Astrocyte (in vitro differentiated cells and primary cell): Measurements from ENCODE around the gene SPINT4. TPM values are rescaled to one million over a fixed set of nuclear protein-coding genes. Genes with fewer than 3 reads are reported as not detected.
"Not testable (repeated sequence)": the region's sequence is repeated elsewhere in the genome, so short reads cannot be mapped to it uniquely, and the experiment has no call there.

Source experiments
- DNase-seq: peaks from one replicate; pipeline ENCODE4 v3.0.0-alpha.2; 2010; ENCODE audit warnings: low read depth
- FAIRE-seq: peaks from 2 replicates; lab custom pipeline; 2011; peaks lifted over from hg19 to GRCh38; lab: Jason Lieb, UNC
- H2AFZ ChIP-seq: 2 replicates; pipeline ENCODE4 v1.6.0; 2012; ENCODE audit warnings: low read depth, low read length, inconsistent platforms
- H3K27ac ChIP-seq: 2 replicates; pipeline ENCODE4 v1.5.1; 2011; ENCODE audit warnings: low read depth, low read length, inconsistent platforms
- H3K27me3 ChIP-seq: 2 replicates; pipeline ENCODE4 v1.6.0; 2011; ENCODE audit warnings: low read length, inconsistent platforms; ENCODE audit not compliant: insufficient read depth
- H3K36me3 ChIP-seq: 2 replicates; pipeline ENCODE4 v1.5.1; 2011; ENCODE audit warnings: low read length, inconsistent platforms; ENCODE audit not compliant: insufficient read depth
- H3K4me1 ChIP-seq: 2 replicates; pipeline ENCODE4 v1.5.1; 2011; ENCODE audit warnings: low read length, inconsistent platforms; ENCODE audit not compliant: insufficient read depth
- H3K4me2 ChIP-seq: 2 replicates; pipeline ENCODE4 v1.6.0; 2012; ENCODE audit warnings: low read length, inconsistent platforms
- H3K4me3 ChIP-seq: 2 replicates; pipeline ENCODE4 v1.5.1; 2011; ENCODE audit warnings: low read depth, mild to moderate bottlenecking, low read length, inconsistent platforms; ENCODE audit not compliant: insufficient read depth
- H3K79me2 ChIP-seq: 2 replicates; pipeline ENCODE4 v1.6.0; 2012; ENCODE audit warnings: mild to moderate bottlenecking, low read length, inconsistent platforms; ENCODE audit not compliant: insufficient read depth
- H3K9ac ChIP-seq: 2 replicates; pipeline ENCODE4 v1.6.0; 2012; ENCODE audit warnings: mild to moderate bottlenecking, low read length, inconsistent platforms
- H3K9me3 ChIP-seq: 2 replicates; pipeline ENCODE4 v1.5.1; 2012; ENCODE audit warnings: low read depth, mild to moderate bottlenecking, low read length, inconsistent platforms; ENCODE audit not compliant: insufficient read depth
- H4K20me1 ChIP-seq: 2 replicates; pipeline ENCODE4 v1.6.0; 2012; ENCODE audit warnings: low read length, inconsistent platforms; ENCODE audit not compliant: insufficient read depth
- H3K27ac Mint-ChIP-seq: one replicate; pipeline ENCODE4 v1.8.0; 2021; ENCODE audit warnings: mild to moderate bottlenecking, mixed read lengths; ENCODE audit not compliant: unreplicated experiment
- H3K27me3 Mint-ChIP-seq: one replicate; pipeline ENCODE4 v1.8.0; 2021; ENCODE audit warnings: low read depth, mixed read lengths; ENCODE audit not compliant: unreplicated experiment
- H3K36me3 Mint-ChIP-seq: one replicate; pipeline ENCODE4 v1.8.0; 2021; ENCODE audit warnings: low read depth, mixed read lengths; ENCODE audit not compliant: unreplicated experiment
- H3K4me1 Mint-ChIP-seq: one replicate; pipeline ENCODE4 v1.8.0; 2021; ENCODE audit warnings: low read depth, mixed read lengths; ENCODE audit not compliant: unreplicated experiment
- H3K4me3 Mint-ChIP-seq: one replicate; pipeline ENCODE4 v1.8.0; 2021; ENCODE audit warnings: mild to moderate bottlenecking, moderate library complexity, mixed read lengths; ENCODE audit not compliant: unreplicated experiment
- H3K9me3 Mint-ChIP-seq: one replicate; pipeline ENCODE4 v1.8.0; 2021; ENCODE audit warnings: mild to moderate bottlenecking, mixed read lengths; ENCODE audit not compliant: unreplicated experiment
- CTCF ChIP-seq: IDR thresholded peaks from 2 replicates; pipeline ENCODE4 v1.5.1; 2011; ENCODE audit warnings: low read depth, mild to moderate bottlenecking, inconsistent platforms, low read length, moderate library complexity; ENCODE audit not compliant: insufficient read depth
- EZH2 ChIP-seq: IDR thresholded peaks from 2 replicates; pipeline ENCODE4 v1.6.1; 2012; ENCODE audit warnings: mild to moderate bottlenecking, low read length, inconsistent platforms; ENCODE audit not compliant: insufficient read depth
- total RNA-seq: library from RNA; stranded (reverse); gene quantifications from 2 replicates; pipeline ENCODE4 v1.2.1, GENCODE V29; 2021

Gene SPINT4
- total RNA-seq, 1 donor from 2014 or later, result not detected

DNA sequence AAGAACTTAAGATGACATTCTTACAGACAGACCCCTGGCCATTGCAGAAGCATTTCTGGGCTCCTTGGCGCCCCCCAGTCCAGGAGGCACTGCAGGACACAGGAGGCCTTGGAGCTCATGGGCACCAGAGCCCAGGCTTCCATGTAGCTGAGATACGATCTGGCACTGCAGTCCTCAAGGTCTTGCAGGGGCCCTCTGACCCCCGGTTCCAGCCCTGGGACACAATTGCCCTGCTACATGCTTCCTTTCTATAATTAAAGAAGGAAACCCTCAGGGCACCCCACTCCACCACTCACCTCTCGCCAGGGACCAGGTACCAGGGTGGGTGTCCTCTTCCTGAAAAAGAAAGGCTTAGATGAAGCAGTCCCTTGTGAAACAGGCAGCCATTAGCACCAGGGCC, 35.9 kb downstream of the SPINT4 start:
- H3K27ac Mint-ChIP-seq, result no peak overlapping the region
- DNase-seq (no peak), FAIRE-seq (no peak)
- Histone ChIP-seq H3K4me1 (no peaks in the 10 kb centered on the region), H3K27me3 (no peaks in the 10 kb centered on the region), H3K4me2 (no peak overlapping the region), H3K9me3 (no peaks in the 10 kb centered on the region), H3K27ac (no peak overlapping the region), H3K9ac (no peak overlapping the region), H3K36me3 (no peaks in the 10 kb centered on the region), H3K79me2 (no peaks in the 10 kb centered on the region), H2AFZ (no peak overlapping the region), H4K20me1 (no peaks in the 10 kb centered on the region), H3K4me3 (no peak overlapping the region)
- TF ChIP-seq CTCF (no peak), EZH2 (no peak)
- H3K36me3 Mint-ChIP-seq, result peaks cover 2% of the 10 kb centered on the region
- no peak overlapping the region for H3K4me3 Mint-ChIP-seq
- no peaks in the 10 kb centered on the region for H3K27me3 Mint-ChIP-seq
- H3K4me1 Mint-ChIP-seq, result no peaks in the 10 kb centered on the region
- peaks cover 13% of the 10 kb centered on the region for H3K9me3 Mint-ChIP-seq

GRCh38 chr20:45759921-45760320, 37.8 kb downstream of the SPINT4 start:
- not testable (repeated sequence) for H3K9me3 ChIP-seq, DNase-seq, H3K4me1 ChIP-seq, H3K79me2 ChIP-seq, H3K36me3 Mint-ChIP-seq, H3K4me2 ChIP-seq, H4K20me1 ChIP-seq, H3K4me1 Mint-ChIP-seq, H3K27me3 ChIP-seq, H3K4me3 ChIP-seq, FAIRE-seq, H3K27ac Mint-ChIP-seq, H3K36me3 ChIP-seq, H2AFZ ChIP-seq, H3K4me3 Mint-ChIP-seq, H3K9ac ChIP-seq, H3K27me3 Mint-ChIP-seq, H3K27ac ChIP-seq
- H3K9me3 Mint-ChIP-seq, result peaks cover 11% of the 10 kb centered on the region

GRCh38 chr20:45761966-45762365, 39.8 kb downstream of the SPINT4 start:
- H3K4me1 Mint-ChIP-seq, H3K4me3 Mint-ChIP-seq, H3K4me2 ChIP-seq, H3K27me3 ChIP-seq, H2AFZ ChIP-seq, H3K9ac ChIP-seq, H3K9me3 ChIP-seq, DNase-seq, H3K4me3 ChIP-seq, H3K4me1 ChIP-seq, H3K79me2 ChIP-seq, FAIRE-seq, H3K27me3 Mint-ChIP-seq, H4K20me1 ChIP-seq, H3K27ac Mint-ChIP-seq, H3K27ac ChIP-seq, H3K36me3 ChIP-seq, H3K9me3 Mint-ChIP-seq, H3K36me3 Mint-ChIP-seq: not testable (repeated sequence)

- not testable (repeated sequence) for H3K4me2 ChIP-seq, DNase-seq, H3K27me3 ChIP-seq, H3K79me2 ChIP-seq, H3K27ac Mint-ChIP-seq, H3K9ac ChIP-seq, H3K9me3 ChIP-seq, H3K36me3 ChIP-seq, H4K20me1 ChIP-seq, H3K36me3 Mint-ChIP-seq, H3K4me3 ChIP-seq, H3K4me1 Mint-ChIP-seq, H3K4me1 ChIP-seq, H3K27ac ChIP-seq, H2AFZ ChIP-seq, H3K27me3 Mint-ChIP-seq, FAIRE-seq, H3K9me3 Mint-ChIP-seq, H3K4me3 Mint-ChIP-seq
These were observed 42.6 kb downstream of the SPINT4 start for GRCh38 chr20:45764618-45765282.
